Measurements from ENCODE around the gene PLPPR5.

DNA sequence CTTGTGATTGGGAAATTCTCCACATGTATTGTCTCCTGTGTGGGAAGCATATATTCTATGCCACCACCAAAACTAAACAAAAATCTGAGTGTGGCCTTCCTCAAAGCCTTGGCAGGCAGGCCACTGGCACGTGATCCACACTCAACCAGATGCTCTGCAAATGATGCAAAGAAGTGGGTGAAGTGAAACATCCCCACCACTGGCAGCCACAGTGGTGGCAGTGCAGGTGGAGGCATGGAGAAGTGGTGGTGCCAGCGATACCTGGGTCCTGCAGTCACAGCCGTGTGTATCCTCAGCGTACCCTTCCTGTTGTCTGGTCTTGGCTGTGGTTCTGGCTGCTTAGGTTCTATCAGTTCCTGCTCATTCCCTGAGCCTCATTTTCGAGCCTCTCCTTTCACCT lies 65.2 kb downstream of the PLPPR5 start:
- TF ChIP-seq, protein P1, sequence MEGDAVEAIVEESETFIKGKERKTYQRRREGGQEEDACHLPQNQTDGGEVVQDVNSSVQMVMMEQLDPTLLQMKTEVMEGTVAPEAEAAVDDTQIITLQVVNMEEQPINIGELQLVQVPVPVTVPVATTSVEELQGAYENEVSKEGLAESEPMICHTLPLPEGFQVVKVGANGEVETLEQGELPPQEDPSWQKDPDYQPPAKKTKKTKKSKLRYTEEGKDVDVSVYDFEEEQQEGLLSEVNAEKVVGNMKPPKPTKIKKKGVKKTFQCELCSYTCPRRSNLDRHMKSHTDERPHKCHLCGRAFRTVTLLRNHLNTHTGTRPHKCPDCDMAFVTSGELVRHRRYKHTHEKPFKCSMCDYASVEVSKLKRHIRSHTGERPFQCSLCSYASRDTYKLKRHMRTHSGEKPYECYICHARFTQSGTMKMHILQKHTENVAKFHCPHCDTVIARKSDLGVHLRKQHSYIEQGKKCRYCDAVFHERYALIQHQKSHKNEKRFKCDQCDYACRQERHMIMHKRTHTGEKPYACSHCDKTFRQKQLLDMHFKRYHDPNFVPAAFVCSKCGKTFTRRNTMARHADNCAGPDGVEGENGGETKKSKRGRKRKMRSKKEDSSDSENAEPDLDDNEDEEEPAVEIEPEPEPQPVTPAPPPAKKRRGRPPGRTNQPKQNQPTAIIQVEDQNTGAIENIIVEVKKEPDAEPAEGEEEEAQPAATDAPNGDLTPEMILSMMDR (conservative IDR thresholded peaks at IDR 0.05; ENCODE audit: low read depth, low read length): no peak
- TF ChIP-seq EZH2 (IDR thresholded peaks at IDR 0.05; ENCODE audit: borderline replicate concordance, low read depth, low read length, poor library complexity, severe bottlenecking): no peak

Data from A673 (cell line).